RWPE1 (cell line): Measurements from ENCODE around the gene TPCN2.

Source experiments
- CTCF ChIA-PET: fragments of 350-600 bp; sonication (Branson Sonifier 250); formaldehyde crosslinking; extraction: SDS; loops from one replicate; lab custom pipeline; 2021; lab: Yijun Ruan, JAX
- POLR2A ChIA-PET: fragments of 400-600 bp; formaldehyde crosslinking; extraction: SDS; loops from one replicate; lab custom pipeline; 2020; ENCODE audit warnings: antibody characterized with exemption; ENCODE audit not compliant: low non-redundant PET; lab: Yijun Ruan, JAX
- DNase-seq: peaks from one replicate; pipeline ENCODE4 v3.0.0; 2012; ENCODE audit warnings: low spot score
- H3K27ac ChIP-seq: fragments of 450-650 bp; 2 replicates; pipeline ENCODE4 v1.5.1; 2017
- TF ChIP-seq, protein P1 (sequence below): fragments of 450-650 bp; conservative IDR thresholded peaks from 2 replicates; pipeline ENCODE4 v1.5.1; 2017; ENCODE audit warnings: low read depth, mild to moderate bottlenecking

The TPCN2 gene

GRCh38 chr11:69086152-69087132 is 37.7 kb downstream of the TPCN2 start:
- no peak for DNase-seq
- ChIA-PET POLR2A (no interaction called here), CTCF (interaction anchor here (0.6 kb wide), 1 partner anchor 308 kb away, joined by 3 read pairs; no protein-coding TSS in a partner anchor)
- TF ChIP-seq, protein P1, sequence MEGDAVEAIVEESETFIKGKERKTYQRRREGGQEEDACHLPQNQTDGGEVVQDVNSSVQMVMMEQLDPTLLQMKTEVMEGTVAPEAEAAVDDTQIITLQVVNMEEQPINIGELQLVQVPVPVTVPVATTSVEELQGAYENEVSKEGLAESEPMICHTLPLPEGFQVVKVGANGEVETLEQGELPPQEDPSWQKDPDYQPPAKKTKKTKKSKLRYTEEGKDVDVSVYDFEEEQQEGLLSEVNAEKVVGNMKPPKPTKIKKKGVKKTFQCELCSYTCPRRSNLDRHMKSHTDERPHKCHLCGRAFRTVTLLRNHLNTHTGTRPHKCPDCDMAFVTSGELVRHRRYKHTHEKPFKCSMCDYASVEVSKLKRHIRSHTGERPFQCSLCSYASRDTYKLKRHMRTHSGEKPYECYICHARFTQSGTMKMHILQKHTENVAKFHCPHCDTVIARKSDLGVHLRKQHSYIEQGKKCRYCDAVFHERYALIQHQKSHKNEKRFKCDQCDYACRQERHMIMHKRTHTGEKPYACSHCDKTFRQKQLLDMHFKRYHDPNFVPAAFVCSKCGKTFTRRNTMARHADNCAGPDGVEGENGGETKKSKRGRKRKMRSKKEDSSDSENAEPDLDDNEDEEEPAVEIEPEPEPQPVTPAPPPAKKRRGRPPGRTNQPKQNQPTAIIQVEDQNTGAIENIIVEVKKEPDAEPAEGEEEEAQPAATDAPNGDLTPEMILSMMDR: no peak
- H3K27ac ChIP-seq: peak overlapping the region; percentile 38; the same call in 1 of the 2 replicates

DNA sequence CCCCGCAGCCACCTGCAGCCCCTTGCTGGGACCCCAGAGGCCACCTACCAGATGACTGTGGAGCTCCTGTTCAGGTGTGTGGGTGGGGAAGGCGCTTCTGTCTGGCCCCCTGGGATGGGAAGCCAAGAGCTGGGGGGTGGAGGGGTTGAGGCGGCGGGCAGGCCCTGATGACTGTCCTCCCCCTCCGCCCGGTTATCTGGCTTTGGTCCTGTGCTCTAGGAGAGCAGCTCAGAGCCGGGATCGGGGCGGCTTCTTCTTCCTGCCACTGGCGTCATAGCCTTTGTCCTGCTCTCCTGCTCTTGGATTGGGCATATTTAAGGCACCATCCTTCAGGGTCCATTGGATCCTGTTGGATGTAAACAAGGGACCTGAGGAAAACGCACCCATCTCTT is 38.4 kb downstream of the TPCN2 start:
- DNase-seq: no peak
- TF ChIP-seq, protein P1: no peak
- H3K27ac ChIP-seq: peak overlapping the region; percentile 38
- POLR2A ChIA-PET: no interaction called here
- CTCF ChIA-PET: interaction anchor here (0.6 to 1.0 kb wide), 3 partner anchors 79 to 309 kb away, joined by 3 to 4 read pairs (median 3); no protein-coding TSS in a partner anchor

GRCh38 chr11:69087811-69088210 is 39.1 kb downstream of the TPCN2 start:
- DNase-seq: no peak
- ChIA-PET POLR2A (no interaction called here), CTCF (interaction anchor here (0.8 to 1.0 kb wide), 3 partner anchors 79 to 555 kb away, joined by 3 to 4 read pairs (median 3); no protein-coding TSS in a partner anchor)
- TF ChIP-seq, protein P1: no peak
- H3K27ac ChIP-seq: peak overlapping the region; percentile 38

GRCh38 chr11:69088676-69089146 is 40.0 kb downstream of the TPCN2 start:
- H3K27ac ChIP-seq: peak overlapping the region; percentile 38
- TF ChIP-seq, protein P1: peak; percentile 78
- POLR2A ChIA-PET: no interaction called here
- CTCF ChIA-PET: interaction anchor here (0.9 kb wide), 3 partner anchors 30 to 554 kb away, joined by 3 to 6 read pairs (median 3); no protein-coding TSS in a partner anchor
- peak; percentile 89 for DNase-seq

DNA sequence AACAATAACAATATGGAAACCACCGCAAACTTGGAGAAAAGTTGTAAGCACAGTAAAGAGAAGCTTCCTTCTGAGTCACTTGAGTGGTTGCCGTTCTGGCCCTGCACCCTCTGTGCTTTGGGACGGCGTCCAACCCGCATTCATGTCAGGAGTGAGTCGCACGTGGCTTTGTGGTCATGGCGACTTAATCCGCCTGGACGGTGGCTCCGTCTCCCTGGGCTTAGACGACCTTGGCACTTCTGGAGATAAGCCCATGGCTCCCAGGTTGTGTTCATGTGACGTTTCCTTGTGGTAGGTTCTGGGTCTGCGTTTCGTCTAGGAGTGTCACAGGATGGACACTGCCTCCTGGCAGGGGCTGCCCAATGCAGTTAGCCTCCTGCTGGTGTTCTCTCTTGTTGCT is 40.5 kb downstream of the TPCN2 start:
- CTCF ChIA-PET: interaction anchor here (0.6 to 1.3 kb wide), 5 partner anchors 31 to 615 kb away, joined by 3 to 6 read pairs (median 3); no protein-coding TSS in a partner anchor
- H3K27ac ChIP-seq: peak overlapping the region; percentile 38; the same call in 1 of the 2 replicates
- TF ChIP-seq, protein P1: no peak
- POLR2A ChIA-PET: no interaction called here
- DNase-seq: no peak

GRCh38 chr11:69091638-69092165 is 43.0 kb downstream of the TPCN2 start:
- H3K27ac ChIP-seq: no peak overlapping the region
- CTCF ChIA-PET: no interaction called here
- POLR2A ChIA-PET: no interaction called here
- TF ChIP-seq, protein P1: no peak
- DNase-seq: no peak
